Testis (tissue), 3 donors: ENCODE measurements around the gene ATRN. TPM values are rescaled to one million over a fixed set of nuclear protein-coding genes. Genes with fewer than 3 reads are reported as not detected.

Source experiments
- DNase-seq: peaks from one replicate; pipeline ENCODE4 v3.0.0-alpha.2; 2019
- H3K27ac ChIP-seq, 2 donors: fragments of 200-600 bp; sonication (generic); one replicate each; pipeline ENCODE4 v1.5.1; 2019
- H3K27me3 ChIP-seq: fragments of 200-600 bp; sonication (generic); one replicate; pipeline ENCODE4 v1.5.1; 2019
- H3K36me3 ChIP-seq: fragments of 200-600 bp; sonication (generic); one replicate; pipeline ENCODE4 v1.5.1; 2017; ENCODE audit warnings: low read depth; ENCODE audit errors: missing control alignments
- H3K4me1 ChIP-seq: fragments of 200-600 bp; sonication (generic); one replicate; pipeline ENCODE4 v1.5.1; 2019
- H3K4me3 ChIP-seq, 2 donors: fragments of 200-600 bp; sonication (generic); one replicate each; pipeline ENCODE4 v1.5.1; 2017 to 2019
- H3K9me3 ChIP-seq: fragments of 200-600 bp; sonication (generic); one replicate; pipeline ENCODE4 v1.5.1; 2017
- CTCF ChIP-seq, 3 experiments: fragments of 450-650 bp in 2 of 3; fragments of 200-600 bp in 1 of 3; sonication (generic) in 1 of 3; IDR thresholded peaks; one replicate each; pipeline ENCODE4 v1.5.1; 2016 to 2019; ENCODE audit warnings: antibody characterized with exemption in 3 of 3, mild to moderate bottlenecking in 2 of 3, moderate library complexity in 1 of 3
- POLR2A ChIP-seq: fragments of 450-650 bp; IDR thresholded peaks from one replicate; pipeline ENCODE4 v1.6.1; 2017; ENCODE audit warnings: antibody characterized with exemption, mild to moderate bottlenecking, moderate library complexity
- WGBS, 2 donors: methylation state at CpG; one replicate each; pipeline ENCODE4 v1.1.5; 2018; 5-methylcytosine and 5-hydroxymethylcytosine counted together
- intact Hi-C: fragments of 100-400 bp; cut with DNase I; formaldehyde crosslinking; loops from one replicate; pipeline ENCODE4 v1.15.1; 2023; ENCODE audit warnings: low total_unique reads
- polyA plus RNA-seq: library from polyadenylated mRNA; stranded (reverse); fragments of 350-450 nt; fragmentation: Illumina TruSeq; extraction: RNeasy Lipid Tissue Mini Kit (QIAGEN cat#74804); gene quantifications from one replicate; pipeline ENCODE4 v1.2.3, GENCODE V29; 2014; ENCODE audit warnings: low read depth, low replicate concordance; ENCODE audit not compliant: insufficient read depth
- total RNA-seq, 2 donors: library from RNA; depleted of rRNA; stranded (reverse); fragments of >200 nt; gene quantifications; one replicate each; pipeline ENCODE4 v1.2.3, GENCODE V29; 2016

The ATRN gene
- total and polyA plus RNA-seq, 3 donors from 2014 or later = 39.4 to 43.8 (median 42.7) TPM

GRCh38 chr20:3629893-3630292 is 159.1 kb downstream of the ATRN start:
- WGBS, 2 donors = 80 to 85% methylated on average over 2 of the region's 2 CpGs
- Histone ChIP-seq H3K4me1 (no peaks in the 10 kb centered on the region), H3K27me3 (no peaks in the 10 kb centered on the region), H3K27ac (no peak overlapping the region), H3K4me3 (no peak overlapping the region), H3K9me3 (no peaks in the 10 kb centered on the region), H3K36me3 (no peaks in the 10 kb centered on the region)
- intact Hi-C loops = no loop called here
- TF ChIP-seq CTCF (IDR thresholded peaks at IDR 0.05) (no peak), POLR2A (no peak)
- DNase-seq = no peak

- Histone ChIP-seq H3K36me3 (no peaks in the 10 kb centered on the region), H3K27me3 (no peaks in the 10 kb centered on the region), H3K27ac (no peak overlapping the region), H3K4me1 (no peaks in the 10 kb centered on the region), H3K4me3 (no peak overlapping the region), H3K9me3 (no peaks in the 10 kb centered on the region)
- 93 to 94% methylated on average over 7 to 8 of the region's 8 CpGs for WGBS, 2 donors
- no peak for DNase-seq
- TF ChIP-seq POLR2A = no peak
- TF ChIP-seq CTCF (IDR thresholded peaks at IDR 0.05) = no peak
- intact Hi-C loops = no loop called here
Measured at GRCh38 chr20:3630429-3630828, 159.6 kb downstream of the ATRN start.

DNA sequence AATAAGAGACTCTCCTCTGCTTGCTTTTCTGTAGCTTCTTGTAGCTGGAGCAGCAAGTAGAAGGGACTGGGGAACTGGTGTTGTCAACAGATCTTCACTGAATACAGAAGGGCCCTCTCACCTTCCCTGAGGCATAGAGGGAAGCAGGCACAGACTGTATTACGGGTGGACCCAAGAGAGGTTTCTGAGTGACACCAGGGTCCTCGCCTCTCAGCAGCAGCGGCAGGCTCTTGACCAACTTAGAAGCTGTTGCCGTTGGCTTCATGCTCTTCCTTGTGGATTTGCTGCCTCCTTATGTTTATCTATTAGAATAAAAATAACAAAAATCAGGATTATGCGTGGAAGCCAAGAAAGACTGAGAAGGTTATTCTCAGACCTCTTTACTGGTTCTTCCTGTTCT is 160.7 kb downstream of the ATRN start:
- no peak for TF ChIP-seq POLR2A
- no peak for TF ChIP-seq CTCF (IDR thresholded peaks at IDR 0.05)
- DNase-seq = no peak
- Histone ChIP-seq H3K27ac (no peak overlapping the region), H3K4me3 (no peak overlapping the region), H3K36me3 (no peaks in the 10 kb centered on the region), H3K9me3 (no peaks in the 10 kb centered on the region), H3K4me1 (no peaks in the 10 kb centered on the region), H3K27me3 (no peaks in the 10 kb centered on the region)
- WGBS, 2 donors = 74 to 87% methylated on average over 5 of the region's 5 CpGs
- intact Hi-C loops = no loop called here

GRCh38 chr20:3632311-3633004 is 161.6 kb downstream of the ATRN start:
- 87 to 88% methylated on average over 7 of the region's 7 CpGs for WGBS, 2 donors
- intact Hi-C loops = no loop called here

More at GRCh38 chr20:3632311-3633004, 161.6 kb downstream of the ATRN start:
- no peaks in the 10 kb centered on the region for H3K27me3 ChIP-seq
- TF ChIP-seq CTCF (IDR thresholded peaks at IDR 0.05) = no peak
- no peak for TF ChIP-seq POLR2A
- no peak overlapping the region for H3K4me3 ChIP-seq
- no peaks in the 10 kb centered on the region for H3K4me1 ChIP-seq
- no peak for DNase-seq
- no peaks in the 10 kb centered on the region for H3K36me3 ChIP-seq
- H3K27ac ChIP-seq = no peak overlapping the region
- no peaks in the 10 kb centered on the region for H3K9me3 ChIP-seq
